GM12801 (cell line): ENCODE measurements around the gene SF3A1.
A peak's percentile ranks its signal among the peaks of the same experiment; 100 is the strongest.

ENCODE experiments used
- TF ChIP-seq, protein P1 (sequence below): IDR thresholded peaks from one replicate; pipeline ENCODE4 v1.5.1; 2011; ENCODE audit warnings: control low read depth; ENCODE audit not compliant: insufficient read length; ENCODE audit errors: extremely low read depth

Gene SF3A1

DNA sequence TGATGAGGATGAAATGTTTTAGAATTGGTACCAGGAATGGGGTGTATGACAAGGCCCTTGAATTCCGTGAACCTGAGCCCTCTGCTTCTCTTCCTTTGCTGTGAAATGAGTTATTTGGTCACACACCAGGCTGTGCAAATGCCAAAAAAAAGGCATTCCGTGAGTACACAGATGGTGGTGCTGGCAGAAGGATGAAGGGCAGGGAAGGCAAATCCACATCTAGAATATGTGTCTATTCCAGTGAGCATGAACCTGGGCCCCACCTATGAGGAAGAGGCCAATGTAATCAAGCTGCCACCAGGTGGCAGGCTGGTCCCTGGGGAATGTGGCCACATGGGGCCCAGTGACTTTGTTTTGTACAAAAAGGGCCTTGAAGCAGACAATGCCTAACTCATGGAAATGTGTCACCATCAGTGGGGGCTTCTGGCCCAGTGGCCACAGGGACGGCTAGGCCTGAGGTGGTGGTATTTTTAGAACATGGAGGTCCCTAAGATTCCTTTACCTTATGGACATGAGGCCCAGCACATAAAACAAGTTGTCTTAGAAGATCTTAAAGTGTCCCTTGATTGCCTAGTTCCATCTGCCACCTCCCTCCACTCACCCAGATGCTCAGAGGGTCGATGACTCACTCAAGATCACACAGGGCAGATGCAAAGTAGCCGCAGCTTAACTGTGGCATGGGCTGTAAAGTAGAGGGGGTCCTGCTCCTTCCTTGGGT is 34.4 kb upstream of the SF3A1 start:
- TF ChIP-seq, protein P1, sequence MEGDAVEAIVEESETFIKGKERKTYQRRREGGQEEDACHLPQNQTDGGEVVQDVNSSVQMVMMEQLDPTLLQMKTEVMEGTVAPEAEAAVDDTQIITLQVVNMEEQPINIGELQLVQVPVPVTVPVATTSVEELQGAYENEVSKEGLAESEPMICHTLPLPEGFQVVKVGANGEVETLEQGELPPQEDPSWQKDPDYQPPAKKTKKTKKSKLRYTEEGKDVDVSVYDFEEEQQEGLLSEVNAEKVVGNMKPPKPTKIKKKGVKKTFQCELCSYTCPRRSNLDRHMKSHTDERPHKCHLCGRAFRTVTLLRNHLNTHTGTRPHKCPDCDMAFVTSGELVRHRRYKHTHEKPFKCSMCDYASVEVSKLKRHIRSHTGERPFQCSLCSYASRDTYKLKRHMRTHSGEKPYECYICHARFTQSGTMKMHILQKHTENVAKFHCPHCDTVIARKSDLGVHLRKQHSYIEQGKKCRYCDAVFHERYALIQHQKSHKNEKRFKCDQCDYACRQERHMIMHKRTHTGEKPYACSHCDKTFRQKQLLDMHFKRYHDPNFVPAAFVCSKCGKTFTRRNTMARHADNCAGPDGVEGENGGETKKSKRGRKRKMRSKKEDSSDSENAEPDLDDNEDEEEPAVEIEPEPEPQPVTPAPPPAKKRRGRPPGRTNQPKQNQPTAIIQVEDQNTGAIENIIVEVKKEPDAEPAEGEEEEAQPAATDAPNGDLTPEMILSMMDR: peak; percentile 57

DNA sequence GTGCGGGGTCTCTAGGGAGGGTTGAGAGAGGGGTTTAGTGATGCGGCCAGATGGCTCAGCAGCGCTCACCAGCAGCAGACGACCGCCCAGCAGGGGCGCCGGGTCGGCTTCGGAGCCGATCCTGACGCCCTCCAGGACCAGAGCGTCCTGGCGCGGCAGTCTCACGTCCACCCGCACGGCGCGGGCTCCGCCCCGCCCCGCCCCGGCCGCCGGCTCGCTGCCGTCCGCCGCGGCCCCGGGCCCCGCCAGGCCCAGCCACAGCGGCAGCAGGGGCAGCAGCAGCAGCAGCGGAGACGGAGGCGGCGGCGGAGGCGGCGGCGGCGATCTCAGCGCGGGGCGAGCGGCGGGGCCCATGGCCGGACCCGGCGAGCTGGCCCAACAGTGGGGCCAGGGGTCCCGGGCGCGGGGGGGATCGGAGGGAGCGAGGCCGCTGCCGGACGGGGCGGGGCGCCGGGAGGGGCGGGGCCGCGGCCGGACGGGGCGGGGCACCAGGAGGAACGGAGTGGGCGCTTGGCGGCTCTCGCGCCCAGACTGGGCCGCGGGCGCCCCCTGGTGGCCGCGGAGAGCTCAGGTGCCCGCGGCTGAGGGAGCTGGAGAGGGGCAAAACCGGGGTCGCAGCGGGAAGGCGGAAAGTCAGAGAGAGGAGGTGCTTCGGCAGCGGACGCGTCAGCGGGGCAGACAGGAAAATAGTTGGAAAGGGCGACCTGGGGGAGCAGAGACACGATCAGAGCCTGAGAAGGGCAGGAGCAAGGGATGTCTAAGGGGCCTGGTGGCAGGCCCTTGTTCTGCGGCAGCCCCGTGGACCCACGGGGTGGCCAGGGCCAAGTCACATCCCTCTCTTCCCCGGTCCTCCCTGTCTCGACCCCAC is 30.5 kb upstream of the SF3A1 start, which contains the start of gene RNF215:
RNF215 (minus strand) TSS at position 452 of the 868 bp plus-strand sequence; CDS start at position 354, 98 bp downstream.
- TF ChIP-seq, protein P1: no peak

DNA sequence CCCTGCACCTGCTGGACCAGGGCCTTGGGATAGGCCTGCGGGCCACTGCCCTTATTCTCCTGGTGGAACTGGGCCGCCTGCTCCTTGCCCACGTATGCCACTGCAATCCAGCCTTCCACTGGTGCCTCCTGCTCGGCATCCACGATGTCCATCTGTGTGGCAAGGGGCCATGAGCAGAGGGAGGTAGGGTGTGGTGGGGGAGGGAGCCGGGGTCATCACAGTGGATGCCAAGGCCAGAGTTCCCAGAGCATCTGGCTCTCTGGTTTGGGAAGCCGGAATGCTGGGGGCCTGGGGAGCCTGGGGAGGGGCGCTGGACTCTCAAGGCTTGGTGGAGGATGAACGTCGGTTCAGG is 29.9 kb upstream of the SF3A1 start:
- TF ChIP-seq, protein P1: no peak

GRCh38 chr22:30385942-30386341 is 29.2 kb upstream of the SF3A1 start:
- TF ChIP-seq, protein P1: no peak

DNA sequence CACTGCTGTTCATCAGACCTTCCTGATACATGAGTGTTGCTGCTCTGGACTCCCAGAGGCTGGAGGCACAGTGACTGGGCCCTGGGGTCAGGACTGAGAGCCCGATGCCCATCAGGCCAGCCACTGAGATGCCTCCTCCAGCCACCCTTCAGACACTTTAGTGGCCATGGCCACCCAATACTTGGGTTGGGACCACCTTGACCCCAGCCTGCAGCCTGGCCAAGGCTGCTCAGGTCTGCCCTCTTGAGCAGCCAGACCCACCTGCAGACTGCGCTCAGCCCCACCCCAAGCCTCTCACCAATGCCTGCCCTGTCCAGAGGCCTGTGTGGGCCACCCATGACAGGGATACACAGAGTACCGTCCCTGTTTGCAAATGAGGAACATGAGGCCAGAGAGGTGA is 26.4 kb upstream of the SF3A1 start:
- TF ChIP-seq, protein P1: no peak

DNA sequence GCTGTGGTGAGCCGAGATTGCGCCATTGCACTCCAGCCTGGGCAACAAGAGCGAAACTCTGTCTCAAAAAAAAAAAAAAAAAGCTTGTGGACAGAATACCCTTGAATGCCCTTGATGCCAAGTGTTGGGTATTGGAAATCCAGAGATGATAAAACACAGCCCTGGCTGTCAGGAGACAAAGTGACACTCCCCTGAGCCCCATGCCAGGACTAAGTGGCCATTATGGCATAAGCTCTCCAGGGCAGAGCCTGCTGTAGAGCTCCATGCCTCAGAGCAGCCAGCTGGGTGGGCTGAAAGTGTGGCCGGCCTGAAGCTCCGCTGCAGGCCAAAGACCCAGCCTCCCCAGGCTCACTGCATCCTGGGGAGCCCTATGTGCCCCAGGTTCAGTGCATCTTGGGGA is 25.6 kb upstream of the SF3A1 start:
- TF ChIP-seq, protein P1: no peak

- TF ChIP-seq, protein P1: no peak
These were observed 24.6 kb upstream of the SF3A1 start for GRCh38 chr22:30381264-30381663.
